Measurements from ENCODE around the gene IFITM1. TPM values are rescaled to one million over a fixed set of nuclear protein-coding genes. Genes with fewer than 3 reads are reported as not detected.
A peak's percentile ranks its signal among the peaks of the same experiment; 100 is the strongest.

The IFITM1 gene
- total RNA-seq, 2 experiments from 2014 or later: 36.4 to 72.4 TPM

- Histone ChIP-seq H3K79me2 (ENCODE audit: insufficient read depth, low read depth, low read length) (no peaks in the 10 kb centered on the region), H2AFZ (ENCODE audit: low read length) (no peak within 1 kb of the TSS), H3K27ac (ENCODE audit: low read depth, low read length, poor library complexity, severe bottlenecking) (no peak within 1 kb of the TSS), H4K20me1 (ENCODE audit: insufficient read depth, low read length) (no peaks in the 10 kb centered on the region), H3K36me3 (ENCODE audit: insufficient read depth, low read length) (no peaks in the 10 kb centered on the region), H3K4me1 (ENCODE audit: insufficient read depth, low read length, poor library complexity, severe bottlenecking) (no peaks in the 10 kb centered on the region), H3K4me3 (ENCODE audit: low read depth, low read length, poor library complexity, severe bottlenecking) (peak within 1 kb of the TSS; percentile 6), H3K4me2 (ENCODE audit: low read length) (peak within 1 kb of the TSS; percentile 34; the same call in 1 of the 2 replicates), H3K9me2 (ENCODE audit: insufficient read depth, low read length) (no peaks in the 10 kb centered on the region), H3K9me3 (ENCODE audit: low read length) (no peaks in the 10 kb centered on the region)
- no peak for DNase-seq (ENCODE audit: low spot score)
- BruUV-seq (replicated peaks): no TSS peak
- TF ChIP-seq, protein P1, sequence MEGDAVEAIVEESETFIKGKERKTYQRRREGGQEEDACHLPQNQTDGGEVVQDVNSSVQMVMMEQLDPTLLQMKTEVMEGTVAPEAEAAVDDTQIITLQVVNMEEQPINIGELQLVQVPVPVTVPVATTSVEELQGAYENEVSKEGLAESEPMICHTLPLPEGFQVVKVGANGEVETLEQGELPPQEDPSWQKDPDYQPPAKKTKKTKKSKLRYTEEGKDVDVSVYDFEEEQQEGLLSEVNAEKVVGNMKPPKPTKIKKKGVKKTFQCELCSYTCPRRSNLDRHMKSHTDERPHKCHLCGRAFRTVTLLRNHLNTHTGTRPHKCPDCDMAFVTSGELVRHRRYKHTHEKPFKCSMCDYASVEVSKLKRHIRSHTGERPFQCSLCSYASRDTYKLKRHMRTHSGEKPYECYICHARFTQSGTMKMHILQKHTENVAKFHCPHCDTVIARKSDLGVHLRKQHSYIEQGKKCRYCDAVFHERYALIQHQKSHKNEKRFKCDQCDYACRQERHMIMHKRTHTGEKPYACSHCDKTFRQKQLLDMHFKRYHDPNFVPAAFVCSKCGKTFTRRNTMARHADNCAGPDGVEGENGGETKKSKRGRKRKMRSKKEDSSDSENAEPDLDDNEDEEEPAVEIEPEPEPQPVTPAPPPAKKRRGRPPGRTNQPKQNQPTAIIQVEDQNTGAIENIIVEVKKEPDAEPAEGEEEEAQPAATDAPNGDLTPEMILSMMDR (conservative IDR thresholded peaks at IDR 0.05; ENCODE audit: low read length): no peak
- TF ChIP-seq EZH2phosphoT487 (IDR thresholded peaks at IDR 0.05; ENCODE audit: borderline replicate concordance, low read depth, low read length): peak; percentile 89; the same call in 1 of the 2 replicates
- ChIA-PET CTCF (ENCODE audit: unreplicated experiment) (no interaction called here), POLR2A (no interaction called here)
- intact Hi-C loops (cut with micrococcal nuclease; ENCODE audit: unreplicated experiment): no loop called here
Measured at GRCh38 chr11:288478-289397, 25.1 kb upstream of the IFITM1 start, which contains the start of gene PGGHG. Gene PGGHG, plus strand, starts transcription at chr11:289126. Its CDS starts 691 bp downstream, at chr11:289817.

DNA sequence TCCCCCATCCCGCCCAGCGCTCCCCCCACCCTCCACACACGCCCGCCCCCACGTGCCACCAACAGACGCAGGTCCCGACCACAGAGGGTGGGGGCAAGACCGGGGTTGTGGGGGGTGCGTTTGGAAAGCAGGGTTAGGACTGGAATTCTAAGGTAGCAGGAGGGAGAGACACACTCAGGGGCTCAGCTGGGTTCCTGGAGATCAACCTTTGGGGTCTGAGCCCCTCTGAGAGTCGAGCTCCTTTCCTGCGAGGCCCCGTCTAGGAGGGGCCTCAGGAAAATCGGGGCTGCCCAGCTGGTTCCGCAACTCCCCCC, 24.5 kb upstream of the IFITM1 start:
- BruUV-seq (replicated peaks): no TSS peak
- TF ChIP-seq EZH2phosphoT487 (IDR thresholded peaks at IDR 0.05; ENCODE audit: borderline replicate concordance, low read depth, low read length): no peak
- TF ChIP-seq, protein P1 (conservative IDR thresholded peaks at IDR 0.05; ENCODE audit: low read length): no peak
- Histone ChIP-seq H4K20me1 (ENCODE audit: insufficient read depth, low read length) (no peaks in the 10 kb centered on the region), H3K4me1 (ENCODE audit: insufficient read depth, low read length, poor library complexity, severe bottlenecking) (no peaks in the 10 kb centered on the region), H3K9me2 (ENCODE audit: insufficient read depth, low read length) (no peaks in the 10 kb centered on the region), H3K4me3 (ENCODE audit: low read depth, low read length, poor library complexity, severe bottlenecking) (no peak overlapping the region), H3K79me2 (ENCODE audit: insufficient read depth, low read depth, low read length) (no peaks in the 10 kb centered on the region), H2AFZ (ENCODE audit: low read length) (no peak overlapping the region), H3K4me2 (ENCODE audit: low read length) (peak overlapping the region; percentile 23; the same call in 1 of the 2 replicates), H3K27ac (ENCODE audit: low read depth, low read length, poor library complexity, severe bottlenecking) (no peak overlapping the region), H3K36me3 (ENCODE audit: insufficient read depth, low read length) (no peaks in the 10 kb centered on the region), H3K9me3 (ENCODE audit: low read length) (no peaks in the 10 kb centered on the region)
- CTCF ChIA-PET (ENCODE audit: unreplicated experiment): no interaction called here
- no peak for DNase-seq (ENCODE audit: low spot score)
- intact Hi-C loops (cut with micrococcal nuclease; ENCODE audit: unreplicated experiment): no loop called here
- POLR2A ChIA-PET: no interaction called here

Data from OCI-LY7 (cell line).